Measurements from ENCODE around the gene CAND1. TPM values are rescaled to one million over a fixed set of nuclear protein-coding genes. Genes with fewer than 3 reads are reported as not detected.

The CAND1 gene
- total and polyA plus RNA-seq, 4 donors: 25.4 to 66.1 (median 45.7) TPM

- H3K9me3 ChIP-seq (ENCODE audit: control insufficient read depth in 4 of 4, low read length in 3 of 4): no peaks in the 10 kb centered on the region
- TF ChIP-seq RXRA (IDR thresholded peaks at IDR 0.05): no peak
- TF ChIP-seq RAD21 (IDR thresholded peaks at IDR 0.05): no peak
- no peak for TF ChIP-seq MAX (IDR thresholded peaks at IDR 0.05)
- no peak for TF ChIP-seq HNF4A (conservative IDR thresholded peaks at IDR 0.05)
- TF ChIP-seq HNF4G (IDR thresholded peaks at IDR 0.05): no peak
- TF ChIP-seq ZBTB33 (IDR thresholded peaks at IDR 0.05): no peak
- no peak for TF ChIP-seq REST (IDR thresholded peaks at IDR 0.05)
- no peak for TF ChIP-seq GABPA (IDR thresholded peaks at IDR 0.05 in 1 of 2, conservative IDR thresholded peaks at IDR 0.05 in 1 of 2)
- no peak for TF ChIP-seq YY1 (IDR thresholded peaks at IDR 0.05)
- TF ChIP-seq NR2F2 (IDR thresholded peaks at IDR 0.05): no peak
- TF ChIP-seq EGR1 (IDR thresholded peaks at IDR 0.05; ENCODE audit: low read depth in 2 of 2): no peak
- no peak for TF ChIP-seq CTCF (IDR thresholded peaks at IDR 0.05; ENCODE audit: low read depth, low read length, missing input control)
- TF ChIP-seq SP1 (IDR thresholded peaks at IDR 0.05): no peak
- TF ChIP-seq ATF3 (IDR thresholded peaks at IDR 0.05): no peak
- no peak for TF ChIP-seq FOXA1 (IDR thresholded peaks at IDR 0.05)
- no peak for TF ChIP-seq TAF1 (conservative IDR thresholded peaks at IDR 0.05)
- no peak for TF ChIP-seq FOXA2 (IDR thresholded peaks at IDR 0.05)
- no peak for TF ChIP-seq JUND (IDR thresholded peaks at IDR 0.05)
Observed at GRCh38 chr12:67364228-67364627, 95.1 kb downstream of the CAND1 start.

More at GRCh38 chr12:67364228-67364627, 95.1 kb downstream of the CAND1 start:
- Histone ChIP-seq H3K27ac (ENCODE audit: low read depth in 1 of 2, low read length in 2 of 2) (no peak overlapping the region), H3K27me3 (ENCODE audit: control insufficient read depth in 4 of 4, insufficient read depth in 4 of 4, low read length in 3 of 4) (no peaks in the 10 kb centered on the region), H3K4me1 (ENCODE audit: control insufficient read depth in 4 of 4, insufficient read depth in 4 of 4, low read length in 3 of 4) (no peaks in the 10 kb centered on the region), H3K36me3 (ENCODE audit: control insufficient read depth in 4 of 4, insufficient read depth in 3 of 4, low read depth in 1 of 4, low read length in 3 of 4) (no peaks in the 10 kb centered on the region), H3K4me3 (ENCODE audit: low read depth in 1 of 3, low read length in 3 of 3) (no peak overlapping the region), H3K9ac (ENCODE audit: low read depth in 1 of 2, low read length in 2 of 2) (no peak overlapping the region)
- DNase-seq (ENCODE audit: low spot score): no peak
